HL-60 (cell line): ENCODE measurements around the gene TMEM121B.

Source experiments
- CTCF ChIP-seq: IDR thresholded peaks from one replicate; pipeline ENCODE4 v1.5.1; 2011; ENCODE audit warnings: low read length, control low read depth, inconsistent platforms; ENCODE audit not compliant: insufficient read depth
- GABPA ChIP-seq: IDR thresholded peaks from 2 replicates; pipeline ENCODE4 v1.6.1; 2012; ENCODE audit warnings: low read depth
- POLR2AphosphoS5 ChIP-seq: IDR thresholded peaks from 2 replicates; pipeline ENCODE4 v1.6.1; 2012; ENCODE audit warnings: low read depth
- REST ChIP-seq: IDR thresholded peaks from 2 replicates; pipeline ENCODE4 v1.6.1; 2012; ENCODE audit warnings: low read depth; ENCODE audit not compliant: insufficient replicate concordance
- SPI1 ChIP-seq: IDR thresholded peaks from 2 replicates; pipeline ENCODE4 v1.6.1; 2012; ENCODE audit warnings: low read depth, mild to moderate bottlenecking, borderline replicate concordance

GRCh38 chr22:17133137-17133536 lies 12.0 kb upstream of the TMEM121B start:
- TF ChIP-seq CTCF (no peak), GABPA (no peak), SPI1 (no peak), POLR2AphosphoS5 (no peak), REST (no peak)
